GM21423 (cell line): ENCODE data around the gene RPL29.
"Not testable (repeated sequence)": the region's sequence is repeated elsewhere in the genome, so short reads cannot be mapped to it uniquely, and the experiment has no call there.

ENCODE experiments used
- ATAC-seq: cut with Tn5 transposase; IDR thresholded peaks from one replicate; pipeline ENCODE4 v1.9.1; 2021; ENCODE audit warnings: mild to moderate bottlenecking, moderate library complexity; ENCODE audit not compliant: unreplicated experiment

The RPL29 gene

DNA sequence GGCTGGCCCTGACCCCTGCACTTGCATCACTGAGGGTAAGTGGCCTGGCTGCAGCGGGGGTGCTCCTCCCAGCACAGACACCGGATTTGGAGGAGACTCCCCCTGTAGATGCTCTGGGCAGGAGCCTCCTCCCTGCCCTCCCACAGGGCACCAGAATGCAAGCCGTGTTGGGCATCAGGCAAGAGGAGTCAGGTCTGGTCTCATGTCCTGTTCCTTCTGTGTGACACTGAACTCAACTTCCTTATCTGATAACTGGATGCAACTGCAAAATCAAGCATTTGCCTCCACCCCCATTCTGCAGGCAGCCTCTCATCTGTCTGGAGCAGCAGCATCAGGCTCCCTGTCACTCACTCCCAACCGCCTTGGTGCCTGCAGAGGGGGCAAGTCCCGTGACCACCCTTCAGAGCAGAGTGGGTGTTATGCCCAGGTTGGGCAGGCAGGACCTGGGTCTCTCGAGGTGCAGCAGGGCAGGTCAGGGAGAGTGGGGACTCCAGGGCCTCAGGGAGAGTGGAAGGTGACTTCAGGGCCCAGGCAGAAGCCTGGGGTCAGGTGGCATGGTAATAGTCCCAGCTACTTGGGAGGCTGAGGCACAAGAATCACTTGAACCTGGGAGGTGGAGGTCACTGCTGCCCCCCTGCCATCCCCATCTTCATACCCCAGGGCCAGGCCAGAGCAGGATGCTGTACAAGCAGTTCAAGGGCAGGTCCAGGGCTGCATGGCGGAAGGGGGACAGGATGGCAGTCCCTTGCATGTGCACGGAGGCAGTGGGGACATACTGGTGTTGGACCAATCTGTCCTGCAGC, 10.5 kb upstream of the RPL29 start:
- no peak for ATAC-seq

DNA sequence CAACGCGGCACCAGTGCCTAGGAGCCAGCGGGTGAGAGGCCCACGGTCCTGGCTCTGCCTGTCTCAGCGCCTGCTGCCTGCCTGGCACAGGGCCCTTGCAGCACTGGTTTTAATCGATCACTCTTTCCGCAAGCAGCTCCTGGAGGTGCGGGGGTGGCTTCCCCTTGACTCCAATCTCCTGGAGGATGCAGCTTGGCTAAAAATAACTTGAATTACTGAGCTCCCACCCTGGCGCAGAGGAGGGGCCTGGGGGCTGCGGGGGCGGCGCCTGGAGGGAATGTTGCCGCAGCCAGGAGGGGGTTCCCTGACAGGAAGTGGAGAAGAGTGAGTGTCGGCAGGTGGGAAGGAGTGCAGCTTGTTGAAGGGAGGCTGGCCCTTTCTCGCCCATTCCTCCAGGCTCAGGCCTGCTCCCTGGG, 9.9 kb upstream of the RPL29 start:
- ATAC-seq = no peak

DNA sequence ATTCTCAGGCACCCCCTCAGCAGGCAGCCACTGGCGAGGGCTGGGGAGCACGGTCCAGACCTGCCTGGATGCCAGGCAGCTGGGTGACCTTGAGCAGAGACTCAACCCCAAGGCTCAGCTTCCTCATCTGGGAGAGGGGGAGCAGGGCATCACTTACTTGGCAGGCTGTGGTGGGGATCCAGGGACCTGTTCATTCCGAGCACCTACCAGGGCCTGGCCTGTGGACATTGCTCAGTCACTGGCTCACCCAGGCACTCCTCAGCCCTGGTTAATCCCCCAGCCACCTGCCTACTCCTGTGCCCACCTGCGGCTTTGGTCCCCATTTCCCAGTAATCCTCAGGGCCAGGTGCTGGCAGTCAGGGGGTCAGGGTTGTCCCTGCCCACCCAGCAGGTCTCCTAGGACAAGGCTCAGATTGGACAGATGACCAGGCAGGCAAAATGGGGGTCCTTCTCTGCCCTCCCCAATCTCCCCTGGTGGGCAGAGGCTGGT, 9.3 kb upstream of the RPL29 start:
- ATAC-seq = no peak

DNA sequence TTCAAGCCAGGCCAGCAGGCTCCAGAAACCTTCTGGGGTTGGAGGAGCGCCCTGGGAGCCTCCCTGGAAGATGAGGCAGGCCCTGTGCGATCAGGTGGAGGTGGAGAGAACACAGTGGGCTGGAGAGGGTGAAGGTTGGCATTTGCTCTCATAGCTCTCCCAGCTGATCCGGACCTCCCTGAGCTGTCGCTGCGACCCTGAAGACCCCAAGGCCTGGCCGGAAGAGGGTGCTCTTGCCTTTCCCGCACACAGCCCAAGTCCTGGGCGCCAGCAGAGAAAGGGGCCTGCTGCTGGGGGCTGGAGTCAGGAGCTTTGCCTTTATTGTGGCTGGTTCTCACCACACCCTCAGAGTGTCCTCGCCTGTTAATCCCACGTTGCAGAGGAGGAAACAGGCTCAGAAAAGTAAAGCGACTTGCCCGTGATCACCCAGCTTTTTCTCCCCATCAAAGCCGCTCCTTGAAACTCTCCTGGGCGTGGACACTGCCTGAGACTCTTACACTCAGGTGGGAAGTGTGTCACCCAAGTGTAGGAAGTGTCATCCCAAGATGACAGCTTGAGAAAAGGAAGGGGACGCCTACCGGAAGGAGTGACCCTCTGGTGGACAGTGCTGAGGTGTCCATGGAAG, 8.6 kb upstream of the RPL29 start:
- ATAC-seq = no peak

DNA sequence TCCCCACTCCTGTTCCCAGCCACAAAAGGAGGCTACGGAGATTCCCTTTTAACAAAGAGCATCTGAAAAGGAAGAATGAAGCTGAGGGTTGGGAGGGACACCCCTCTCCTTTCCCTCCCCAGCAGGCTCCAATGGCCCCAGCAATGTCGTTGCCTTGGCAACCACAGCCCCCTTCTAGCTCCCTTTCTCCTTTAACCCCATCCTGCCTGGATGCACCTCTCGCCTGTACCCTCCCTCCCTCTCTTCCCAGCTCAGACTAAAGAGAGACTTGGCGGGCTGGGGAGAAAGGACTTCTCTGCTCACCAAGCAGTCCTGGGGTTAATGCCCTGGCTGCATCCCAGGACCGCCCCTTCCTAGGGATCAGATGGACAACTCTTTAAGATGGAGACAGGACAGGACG, 7.1 kb upstream of the RPL29 start:
- no peak for ATAC-seq

DNA sequence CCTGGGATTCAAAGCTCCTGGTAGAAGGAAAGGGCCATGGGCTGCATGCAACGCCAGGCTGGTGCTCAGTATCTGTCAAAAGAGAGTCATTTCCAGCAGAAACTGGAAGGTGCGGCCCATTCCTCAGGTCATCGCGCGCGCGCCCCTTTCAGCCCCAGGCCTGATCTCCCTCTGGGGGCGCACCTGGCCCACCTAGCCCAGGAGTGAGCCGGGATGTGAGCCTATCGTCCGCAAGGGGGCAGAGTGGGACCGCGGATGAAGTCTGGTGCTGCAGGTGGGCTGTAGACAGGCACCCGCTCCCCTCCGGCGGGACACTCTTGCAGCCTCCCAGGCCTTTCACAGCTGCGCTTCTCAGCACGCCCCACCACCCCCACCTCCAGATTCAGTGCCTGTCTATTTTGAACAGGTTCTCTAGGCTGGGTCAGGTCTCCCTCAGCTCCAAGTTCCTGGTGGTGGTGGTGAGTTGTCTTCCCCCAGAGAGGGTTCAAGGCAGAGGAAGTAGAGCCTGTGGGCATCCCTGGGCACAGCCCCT, 5.8 kb upstream of the RPL29 start:
- peak; percentile 84 for ATAC-seq

DNA sequence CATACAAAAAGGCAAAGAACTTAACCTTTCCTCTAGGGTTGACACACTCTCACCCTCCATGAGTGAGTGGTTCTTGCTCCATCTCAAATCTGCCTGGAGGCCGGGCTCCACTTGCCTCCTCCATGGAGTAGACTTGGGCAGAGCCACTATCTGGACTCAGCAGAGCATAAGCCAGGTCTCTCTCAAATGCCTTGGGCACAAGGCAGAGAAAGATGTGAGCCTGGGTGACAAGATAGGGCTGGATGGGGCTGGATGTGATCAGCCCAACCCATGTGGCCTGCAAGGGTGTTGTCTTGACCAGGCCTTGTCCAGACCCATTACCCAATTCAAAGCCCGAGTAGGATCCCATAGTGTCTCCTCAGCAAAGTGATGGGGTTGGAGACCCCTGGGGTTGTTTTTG, 4.2 kb upstream of the RPL29 start:
- ATAC-seq = no peak

DNA sequence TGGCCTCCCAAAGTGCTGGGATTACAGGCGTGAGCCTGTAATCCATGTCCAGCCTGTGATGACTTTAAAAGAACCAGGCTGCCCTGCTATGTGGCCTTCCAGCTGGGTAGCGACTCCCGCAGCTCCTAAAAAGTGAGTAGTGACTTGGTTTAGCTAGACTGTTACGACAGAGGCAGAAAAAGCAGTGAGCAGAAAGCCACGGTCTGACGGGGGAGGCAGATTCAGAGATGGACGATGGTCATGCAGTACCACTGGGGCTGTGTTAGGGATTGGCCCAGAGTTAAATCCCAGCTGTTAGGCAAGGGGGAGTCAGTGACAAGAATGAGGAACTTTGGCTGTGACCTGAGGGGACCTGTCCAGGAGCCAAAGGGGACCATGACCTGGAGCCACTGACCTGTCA, 3.1 kb upstream of the RPL29 start:
- ATAC-seq = no peak

DNA sequence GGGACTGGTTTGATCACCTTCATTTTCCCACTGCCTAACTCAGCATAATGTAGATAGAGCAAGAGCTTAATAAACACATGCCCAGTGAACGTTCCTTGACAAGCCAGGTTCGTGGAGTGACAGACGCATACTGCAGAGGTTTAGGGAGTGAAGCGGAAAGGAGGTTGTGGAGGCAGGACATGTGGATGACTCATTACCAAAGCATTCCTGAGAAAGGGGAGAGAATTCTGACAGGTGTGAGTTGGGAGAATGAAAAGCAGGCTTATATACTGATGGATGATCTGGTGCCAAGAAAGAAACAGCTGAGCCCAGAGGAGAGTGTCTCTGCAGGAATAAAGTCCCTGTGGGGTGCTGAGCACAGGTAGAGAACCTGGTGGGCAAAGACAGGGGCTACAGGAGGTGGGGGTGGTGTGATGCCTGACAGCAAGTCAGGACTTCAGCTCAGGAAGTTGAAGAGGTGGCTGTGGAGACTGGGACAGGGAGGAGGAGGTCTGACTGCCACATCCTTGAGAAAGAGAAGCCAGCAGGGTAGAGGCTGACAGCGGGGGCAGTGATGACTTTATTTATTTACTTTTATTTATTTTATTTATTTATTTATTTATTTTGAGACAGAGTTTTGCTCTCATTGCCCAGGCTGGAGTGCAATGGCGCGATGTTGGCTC, 2.4 kb upstream of the RPL29 start:
- ATAC-seq = no peak

DNA sequence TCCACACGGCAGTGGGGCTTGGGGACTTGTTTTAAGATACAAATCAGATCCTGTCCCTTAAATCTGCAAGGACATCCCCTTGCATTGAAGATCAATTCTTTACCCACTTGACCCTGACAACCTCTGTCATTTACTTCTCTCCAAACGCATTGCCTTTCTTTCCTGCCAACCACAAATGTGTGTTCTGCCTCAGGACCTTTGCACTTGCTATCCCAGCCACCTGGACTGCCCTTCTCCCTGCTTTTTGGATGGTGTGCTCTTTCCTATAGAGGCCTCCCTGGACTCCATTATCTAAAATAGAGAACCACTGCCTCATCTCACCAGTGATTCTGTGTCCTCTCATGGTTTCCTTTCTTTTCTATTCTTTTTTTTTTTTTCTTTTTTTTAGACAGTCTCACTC, 1.5 kb upstream of the RPL29 start:
- no peak for ATAC-seq

DNA sequence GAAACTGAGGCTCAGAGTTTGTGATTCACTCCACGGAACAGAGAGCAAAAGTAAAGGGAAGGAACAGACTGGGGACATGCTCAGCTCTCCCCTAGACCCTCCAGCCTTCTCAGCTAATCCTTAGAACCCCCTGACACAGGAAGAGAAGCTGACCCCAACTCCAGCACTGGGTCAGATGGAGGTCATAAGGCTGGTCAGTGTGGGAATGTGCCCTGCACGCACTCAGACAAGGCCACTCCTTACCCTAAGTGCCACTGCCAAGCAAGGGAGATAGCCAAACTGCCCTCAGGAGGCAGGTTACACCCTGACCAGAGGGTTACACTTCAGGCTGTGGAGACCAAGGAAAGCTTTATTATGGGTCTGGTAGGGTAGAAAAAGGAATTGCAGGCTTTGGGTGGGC, 1.2 kb downstream of the RPL29 start:
- ATAC-seq = no peak

DNA sequence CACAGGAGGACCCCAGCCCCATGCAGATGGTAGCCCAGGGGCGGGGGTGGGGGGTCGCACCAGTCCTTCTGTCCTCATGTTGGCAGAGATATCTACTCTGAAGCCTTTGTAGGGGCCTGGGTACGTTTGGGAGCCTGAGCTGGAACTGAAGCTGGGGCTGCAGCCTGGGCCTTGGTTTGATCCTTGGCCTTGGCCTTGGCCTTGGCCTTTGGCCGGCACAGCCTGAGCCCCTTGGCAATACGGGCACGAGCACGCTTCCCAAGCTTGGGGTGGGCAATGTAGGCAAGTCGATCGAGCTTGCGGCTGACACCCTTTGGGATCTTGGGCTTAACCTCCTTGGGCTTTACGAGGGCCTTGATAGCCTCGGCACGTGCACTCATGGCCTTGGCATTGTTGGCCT, 2.0 kb downstream of the RPL29 start:
- ATAC-seq = not testable (repeated sequence)

DNA sequence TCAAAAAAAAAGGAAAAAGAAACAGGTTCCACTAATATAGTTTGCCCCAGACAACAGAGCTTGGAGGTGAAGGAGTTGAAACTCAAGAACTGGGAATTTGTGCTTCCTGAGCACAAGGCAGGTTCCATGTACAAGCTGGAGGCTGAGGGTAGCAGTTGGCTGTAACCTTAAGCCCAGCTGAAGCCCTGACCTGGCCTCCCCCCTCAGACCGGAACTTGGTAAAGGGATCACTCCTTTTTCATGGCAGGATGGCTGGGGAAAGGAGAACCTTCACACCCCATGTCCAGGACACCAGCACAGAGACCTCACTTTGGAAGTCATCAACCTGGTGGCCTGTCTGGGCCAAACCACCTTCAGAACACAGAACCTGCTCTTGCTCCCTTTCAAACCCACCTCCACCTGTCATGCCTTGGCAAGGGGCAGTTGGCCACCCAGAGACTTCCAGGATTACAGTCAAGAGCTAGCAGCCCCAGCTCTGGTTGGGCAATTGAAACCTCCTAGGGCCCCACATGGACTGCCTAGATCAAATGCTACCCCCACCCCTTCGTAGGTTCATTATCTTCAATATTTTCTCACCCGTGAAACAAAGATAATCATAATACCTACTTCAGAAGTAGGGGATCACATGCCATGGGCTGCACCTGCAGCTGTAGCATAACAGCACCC, 3.5 kb downstream of the RPL29 start:
- no peak for ATAC-seq

DNA sequence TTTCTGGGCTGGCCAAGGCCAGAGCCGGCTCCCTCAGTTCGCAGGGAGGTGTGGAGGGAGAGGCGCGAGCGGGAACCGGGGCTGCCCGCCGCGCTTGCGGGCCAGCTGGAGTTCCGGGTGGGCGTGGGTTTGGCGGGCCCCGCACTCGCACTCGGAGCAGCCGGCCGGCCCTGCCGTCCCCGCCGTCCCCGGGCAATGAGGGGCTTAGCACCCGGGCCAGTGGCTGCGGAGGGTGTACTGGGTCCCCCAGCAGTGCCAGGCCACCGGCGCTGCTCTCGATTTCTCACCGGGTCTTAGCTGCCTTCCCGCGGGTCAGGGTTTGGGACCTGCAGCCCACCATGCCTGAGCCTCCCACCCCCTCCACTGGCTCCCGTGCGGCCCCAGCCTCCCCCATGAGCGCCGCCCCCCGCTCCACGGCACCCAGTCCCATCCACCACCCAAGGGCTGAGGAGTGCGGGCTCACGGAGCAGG, 5.2 kb downstream of the RPL29 start:
- not testable (repeated sequence) for ATAC-seq

DNA sequence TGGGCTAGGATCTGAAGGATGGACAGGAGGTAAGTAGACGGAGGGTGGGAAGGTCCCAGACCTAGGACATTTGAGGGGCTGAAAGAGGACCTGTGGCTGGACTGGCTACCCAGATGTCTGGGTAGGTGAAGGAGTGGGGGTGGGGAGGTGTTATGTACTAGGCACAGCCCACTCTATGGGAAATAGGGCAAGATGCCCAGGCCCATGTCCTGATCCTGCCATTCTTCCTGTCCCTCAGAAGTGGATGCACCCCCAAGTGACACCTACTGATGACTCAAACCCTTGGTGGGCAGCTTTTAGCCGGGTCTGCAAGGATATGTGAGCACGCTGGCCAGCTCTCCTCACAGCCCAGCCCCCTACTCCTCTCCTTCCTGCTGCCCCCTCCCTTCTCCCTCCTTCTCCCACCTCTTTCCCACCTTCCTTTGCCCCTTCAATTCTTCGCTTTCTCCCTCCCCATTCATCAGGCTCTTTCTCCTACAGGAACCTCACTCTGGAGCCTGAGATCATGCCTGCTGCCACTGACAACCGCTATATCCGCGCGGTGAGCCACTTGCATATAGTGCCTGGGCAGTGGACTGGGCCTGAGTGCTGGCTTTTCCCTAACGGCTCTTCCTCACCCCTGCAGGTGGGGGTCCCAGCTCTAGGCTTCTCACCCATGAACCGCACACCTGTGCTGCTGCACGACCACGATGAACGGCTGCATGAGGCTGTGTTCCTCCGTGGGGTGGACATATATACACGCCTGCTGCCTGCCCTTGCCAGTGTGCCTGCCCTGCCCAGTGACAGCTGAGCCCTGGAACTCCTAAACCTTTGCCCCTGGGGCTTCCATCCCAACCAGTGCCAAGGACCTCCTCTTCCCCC, 7.2 kb downstream of the RPL29 start:
- no peak for ATAC-seq

DNA sequence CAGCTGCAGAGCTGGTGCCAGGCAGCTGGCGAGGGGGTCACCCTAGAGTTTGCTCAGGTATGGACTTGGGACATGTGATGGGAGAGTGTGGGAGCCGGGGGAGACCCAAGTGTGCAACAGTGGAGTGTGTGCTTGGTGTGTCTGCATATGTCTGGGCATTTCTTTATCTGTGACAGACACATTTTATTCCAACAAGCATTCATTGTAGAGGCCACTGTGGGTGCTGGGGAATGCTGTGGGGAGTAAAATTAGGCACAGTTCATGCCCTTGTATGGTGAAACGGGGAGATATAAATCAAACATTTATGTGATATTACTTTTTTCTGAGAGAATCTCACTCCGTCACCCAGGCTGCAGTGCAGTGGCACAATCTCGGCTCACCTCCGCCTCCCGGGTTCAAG, 8.1 kb downstream of the RPL29 start:
- ATAC-seq = no peak

DNA sequence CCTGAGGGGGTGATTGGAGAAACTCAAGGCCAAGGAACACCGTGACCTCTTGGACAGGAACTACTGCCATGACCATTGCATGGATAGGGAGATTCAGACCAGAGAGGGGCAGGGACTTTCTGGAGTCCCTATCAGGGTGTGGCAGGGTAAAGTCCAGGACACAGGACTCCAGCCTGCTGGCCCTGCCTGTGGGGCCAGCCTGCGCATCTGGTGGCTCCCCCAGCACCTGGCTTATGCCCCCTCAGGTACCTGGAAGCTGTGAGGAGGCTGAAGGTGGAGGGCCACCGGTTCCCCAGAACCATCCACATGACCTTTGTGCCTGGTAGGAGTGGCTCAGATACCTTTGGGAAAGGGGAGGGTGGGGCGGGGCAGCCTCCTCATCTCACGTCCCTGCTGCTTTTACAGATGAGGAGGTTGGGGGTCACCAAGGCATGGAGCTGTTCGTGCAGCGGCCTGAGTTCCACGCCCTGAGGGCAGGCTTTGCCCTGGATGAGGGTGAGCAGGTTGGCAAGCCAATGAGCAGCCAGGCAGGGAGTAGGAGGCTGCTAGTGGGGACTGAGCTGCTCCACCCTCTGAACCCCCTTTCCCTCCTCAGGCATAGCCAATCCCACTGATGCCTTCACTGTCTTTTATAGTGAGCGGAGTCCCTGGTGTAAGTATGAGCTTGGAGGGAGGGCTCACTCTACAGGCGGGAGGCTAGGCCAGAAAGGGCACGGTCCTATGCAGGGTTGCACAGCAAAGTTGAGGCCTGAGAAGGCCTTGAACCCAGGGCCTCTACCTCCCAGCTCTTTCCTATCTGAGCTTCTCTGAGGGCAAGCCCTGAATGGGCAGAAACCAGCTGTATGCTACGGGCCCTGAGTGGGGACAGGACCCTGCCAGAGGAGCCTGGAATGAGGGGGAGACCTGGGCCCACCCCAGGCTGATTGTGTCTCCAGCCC, 9.4 kb downstream of the RPL29 start:
- no peak for ATAC-seq

DNA sequence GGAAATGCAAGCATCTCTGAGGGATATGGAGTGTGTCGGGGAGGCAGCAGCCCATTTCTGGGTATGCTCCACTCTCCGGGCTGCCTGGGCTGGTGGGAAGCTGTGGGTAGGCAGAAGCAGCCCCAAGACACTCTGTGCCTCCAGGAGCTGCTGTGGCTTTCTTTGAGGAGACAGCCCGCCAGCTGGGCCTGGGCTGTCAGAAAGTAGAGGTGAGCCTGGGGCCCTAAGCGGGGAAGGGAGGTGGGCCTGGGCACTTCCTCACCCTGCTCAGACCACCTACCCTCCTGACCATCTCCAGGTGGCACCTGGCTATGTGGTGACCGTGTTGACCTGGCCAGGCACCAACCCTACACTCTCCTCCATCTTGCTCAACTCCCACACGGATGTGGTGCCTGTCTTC, 10.6 kb downstream of the RPL29 start:
- ATAC-seq = no peak

DNA sequence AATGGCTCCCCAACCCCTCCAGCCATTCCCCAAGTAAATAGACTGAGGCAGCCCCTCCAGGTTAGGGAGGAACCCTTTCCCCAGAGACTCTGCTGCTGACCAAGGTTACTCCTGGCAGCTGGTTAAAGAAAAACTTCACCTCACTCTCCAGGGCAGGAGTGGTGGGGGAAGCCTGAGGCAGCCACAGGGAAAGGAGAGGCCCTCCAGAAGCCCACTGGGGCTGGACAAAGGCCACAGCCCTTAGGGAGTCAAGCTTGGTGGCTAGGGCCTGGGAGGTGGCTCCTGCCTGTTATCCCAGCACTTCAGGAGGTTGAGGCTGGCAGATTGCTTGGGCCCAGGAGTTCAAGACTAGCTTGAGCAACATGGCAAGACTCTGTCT, 11.4 kb downstream of the RPL29 start:
- ATAC-seq = no peak
